MM.1S (cell line): ENCODE results near the gene SCIN.

ENCODE experiments used
- CTCF ChIP-seq: fragments of 300-600 bp; sonication (generic); IDR thresholded peaks from 2 replicates; pipeline ENCODE4 v1.5.1; 2016; ENCODE audit warnings: antibody characterized with exemption, low read length, mixed read lengths
- EZH2 ChIP-seq: fragments of 300-600 bp; sonication (generic); optimal IDR thresholded peaks from 2 replicates; pipeline ENCODE3; 2017; ENCODE audit warnings: low read depth, mild to moderate bottlenecking, antibody characterized with exemption, low read length, mixed read lengths
- EZH2phosphoT487 ChIP-seq: fragments of 300-600 bp; sonication (generic); IDR thresholded peaks from 2 replicates; pipeline ENCODE4 v1.6.1; 2018; ENCODE audit warnings: antibody characterized with exemption, low read length

DNA sequence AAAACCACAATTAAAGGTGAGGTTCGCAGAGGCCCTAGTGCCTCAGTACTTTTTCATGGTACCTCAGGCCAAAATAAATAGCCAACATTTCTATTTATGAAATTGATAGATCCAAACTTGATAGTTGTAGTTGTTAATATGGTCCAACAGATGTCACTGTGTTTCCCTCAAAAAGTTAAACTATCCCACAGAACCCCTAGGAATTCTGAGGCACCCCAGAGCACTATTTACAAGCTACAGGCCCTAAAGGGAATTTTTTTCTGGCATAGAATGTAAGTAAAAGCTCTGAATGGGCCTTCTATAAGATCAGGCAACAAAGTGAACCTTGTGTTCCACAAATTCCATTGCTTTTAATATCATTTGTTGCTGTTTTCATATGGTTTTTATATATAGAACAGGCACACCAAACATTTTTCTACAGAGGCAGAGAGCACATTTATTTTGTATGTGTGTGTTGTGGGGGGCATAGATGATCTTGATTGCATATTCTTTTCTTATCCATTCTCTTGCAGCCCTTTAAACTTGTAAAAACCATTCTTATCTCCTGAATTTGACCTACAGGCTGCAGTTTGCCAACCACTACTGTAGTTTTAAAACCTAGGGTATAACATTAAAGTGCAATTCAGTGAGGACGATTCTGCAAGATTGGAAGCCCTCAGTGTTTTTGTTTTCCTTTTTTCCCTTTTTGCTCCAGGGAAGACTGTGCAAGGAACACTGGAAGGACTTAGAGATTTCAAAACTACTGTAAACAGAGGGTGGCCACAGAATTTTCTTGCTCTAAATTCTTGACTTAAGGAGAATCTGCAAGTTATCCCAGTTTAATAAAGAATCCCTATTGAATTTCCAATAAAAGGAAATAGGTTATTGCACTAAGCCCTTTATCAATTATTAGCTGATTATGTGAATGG is 113.4 kb downstream of the SCIN start:
- TF ChIP-seq EZH2: no peak
- no peak for TF ChIP-seq EZH2phosphoT487
- peak; percentile 17; the same call in 1 of the 2 replicates for TF ChIP-seq CTCF
